OCI-LY1 (cell line): Measurements from ENCODE around the gene BTBD7.

ENCODE experiments used
- H2AFZ ChIP-seq: fragments of 200-600 bp; sonication (generic), shearing (Covaris generic); 2 replicates; pipeline ENCODE4 v1.6.0; 2014; ENCODE audit warnings: antibody characterized with exemption, mild to moderate bottlenecking, low read length
- H3F3A ChIP-seq: fragments of 200-600 bp; sonication (generic), shearing (Covaris generic); 2 replicates; pipeline ENCODE4 v1.6.0; 2014; ENCODE audit warnings: mild to moderate bottlenecking, antibody characterized with exemption, low read length, moderate library complexity; ENCODE audit not compliant: insufficient read depth
- H3K27ac ChIP-seq: fragments of 200-600 bp; sonication (generic); 2 replicates; pipeline ENCODE4 v1.5.1; 2014; ENCODE audit warnings: low read length, mixed run types, mild to moderate bottlenecking, low read depth; ENCODE audit not compliant: poor library complexity, severe bottlenecking
- H3K27me3 ChIP-seq: fragments of 200-600 bp; sonication (generic); 2 replicates; pipeline ENCODE4 v1.6.0; 2014; ENCODE audit warnings: antibody characterized with exemption, mild to moderate bottlenecking, low read length, moderate library complexity; ENCODE audit not compliant: insufficient read depth
- H3K36me3 ChIP-seq: fragments of 200-600 bp; sonication (generic); 2 replicates; pipeline ENCODE4 v1.6.1; 2014; ENCODE audit warnings: mild to moderate bottlenecking, antibody characterized with exemption, low read length, moderate library complexity, mixed read lengths; ENCODE audit not compliant: insufficient read depth
- H3K4me1 ChIP-seq: fragments of 200-600 bp; sonication (generic); 2 replicates; pipeline ENCODE4 v1.5.1; 2014; ENCODE audit warnings: mild to moderate bottlenecking, low read length, moderate library complexity; ENCODE audit not compliant: insufficient read depth, severe bottlenecking
- H3K4me2 ChIP-seq: fragments of 200-600 bp; sonication (generic), shearing (Covaris generic); 2 replicates; pipeline ENCODE4 v1.6.1; 2014; ENCODE audit warnings: low read length
- H3K4me3 ChIP-seq: fragments of 200-600 bp; sonication (generic); 2 replicates; pipeline ENCODE4 v1.5.1; 2014; ENCODE audit warnings: low read length, low read depth, mild to moderate bottlenecking, mixed read lengths; ENCODE audit not compliant: poor library complexity, severe bottlenecking
- H3K79me2 ChIP-seq: fragments of 200-600 bp; shearing (Covaris generic); 2 replicates; pipeline ENCODE4 v1.6.1; 2016; ENCODE audit warnings: mixed run types, low read length, mixed read lengths; ENCODE audit not compliant: insufficient read depth
- H3K9ac ChIP-seq: fragments of 200-600 bp; sonication (generic), shearing (Covaris generic); 2 replicates; pipeline ENCODE4 v1.6.1; 2014; ENCODE audit warnings: mild to moderate bottlenecking, low read length, mixed read lengths
- H3K9me2 ChIP-seq: fragments of 200-600 bp; sonication (generic), shearing (Covaris generic); 2 replicates; pipeline ENCODE4 v1.6.1; 2014; ENCODE audit warnings: low read depth, mild to moderate bottlenecking, low read length, mixed read lengths
- H3K9me3 ChIP-seq: fragments of 200-600 bp; shearing (Covaris generic); 2 replicates; pipeline ENCODE4 v1.6.1; 2014; ENCODE audit warnings: low read length, mixed read lengths
- H4K20me1 ChIP-seq: fragments of 200-600 bp; sonication (generic), shearing (Covaris generic); 2 replicates; pipeline ENCODE4 v1.6.0; 2016; ENCODE audit warnings: mild to moderate bottlenecking, low read length; ENCODE audit not compliant: insufficient read depth
- CTCF ChIP-seq: fragments of 200-600 bp; sonication (generic), shearing (Covaris generic); IDR thresholded peaks from 2 replicates; pipeline ENCODE4 v1.5.1; 2017; ENCODE audit warnings: mild to moderate bottlenecking, antibody characterized with exemption, low read length, moderate library complexity, mixed read lengths
- EZH2 ChIP-seq: fragments of 200-600 bp; sonication (generic), shearing (Covaris generic); IDR thresholded peaks from 2 replicates; pipeline ENCODE4 v1.8.0; 2017; ENCODE audit warnings: borderline replicate concordance, mixed run types, mild to moderate bottlenecking, antibody characterized with exemption, low read length, moderate library complexity, mixed read lengths

The BTBD7 gene

DNA sequence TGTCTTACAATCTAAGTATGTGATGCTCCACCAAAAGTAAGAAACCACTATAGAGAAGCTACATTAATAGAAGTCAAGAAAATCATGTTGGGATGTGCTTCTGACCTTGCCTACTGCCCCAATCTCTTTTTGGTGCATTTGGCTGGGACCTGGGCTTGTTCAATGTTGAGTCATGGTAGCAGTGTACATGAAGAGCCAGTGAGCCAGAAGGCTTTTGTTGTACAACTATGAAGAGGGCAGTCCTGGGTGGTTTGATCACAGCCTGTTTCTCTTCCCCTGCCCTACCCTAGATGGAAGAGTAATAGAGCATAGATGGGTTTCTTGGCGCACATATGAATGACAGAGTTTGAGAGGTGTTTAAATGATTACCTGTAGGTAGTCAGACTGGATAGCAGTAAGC, 69.4 kb downstream of the BTBD7 start:
- no peaks in the 10 kb centered on the region for H3K4me1 ChIP-seq
- peaks cover 28% of the 10 kb centered on the region for H3K36me3 ChIP-seq
- H2AFZ ChIP-seq: no peak overlapping the region
- H3K9me3 ChIP-seq: no peaks in the 10 kb centered on the region
- no peaks in the 10 kb centered on the region for H3F3A ChIP-seq
- no peak overlapping the region for H3K4me2 ChIP-seq
- H3K9ac ChIP-seq: no peak overlapping the region
- TF ChIP-seq EZH2 (no peak), CTCF (no peak)
- H4K20me1 ChIP-seq: no peaks in the 10 kb centered on the region
- H3K9me2 ChIP-seq: no peaks in the 10 kb centered on the region
- H3K27ac ChIP-seq: no peak overlapping the region
- H3K27me3 ChIP-seq: no peaks in the 10 kb centered on the region
- no peaks in the 10 kb centered on the region for H3K79me2 ChIP-seq
- H3K4me3 ChIP-seq: no peak overlapping the region

GRCh38 chr14:93262446-93262845, 70.4 kb downstream of the BTBD7 start:
- Histone ChIP-seq H3K36me3 (peaks cover 32% of the 10 kb centered on the region), H3K79me2 (no peaks in the 10 kb centered on the region)

GRCh38 chr14:93249128-93249831, 83.6 kb downstream of the BTBD7 start:
- Histone ChIP-seq H3F3A (no peaks in the 10 kb centered on the region), H3K27me3 (no peaks in the 10 kb centered on the region), H3K36me3 (peaks cover 36% of the 10 kb centered on the region), H3K9me2 (no peaks in the 10 kb centered on the region), H4K20me1 (no peaks in the 10 kb centered on the region), H3K4me1 (no peaks in the 10 kb centered on the region), H3K79me2 (no peaks in the 10 kb centered on the region), H3K4me2 (no peak overlapping the region), H3K9me3 (no peaks in the 10 kb centered on the region), H3K27ac (no peak overlapping the region), H2AFZ (no peak overlapping the region), H3K9ac (no peak overlapping the region), H3K4me3 (no peak overlapping the region)
- TF ChIP-seq EZH2 (no peak), CTCF (no peak)

More at GRCh38 chr14:93262446-93262845, 70.4 kb downstream of the BTBD7 start:
- TF ChIP-seq EZH2: no peak
- TF ChIP-seq CTCF: no peak
- Histone ChIP-seq H3K27ac (no peak overlapping the region), H3K27me3 (no peaks in the 10 kb centered on the region), H3K9me2 (no peaks in the 10 kb centered on the region), H3K9me3 (no peaks in the 10 kb centered on the region), H3K9ac (no peak overlapping the region), H3K4me3 (no peak overlapping the region), H2AFZ (no peak overlapping the region), H4K20me1 (no peaks in the 10 kb centered on the region), H3K4me2 (no peak overlapping the region), H3F3A (no peaks in the 10 kb centered on the region), H3K4me1 (no peaks in the 10 kb centered on the region)
